ENCODE measurements around the gene GBP1. TPM values are rescaled to one million over a fixed set of nuclear protein-coding genes. Genes with fewer than 3 reads are reported as not detected.

The GBP1 gene
- total RNA-seq, 4 donors from 2014 or later: 6.6 to 14.0 (median 10.4) TPM

GRCh38 chr1:89102021-89102420 lies 37.0 kb upstream of the GBP1 start:
- H3K4me3 ChIP-seq (ENCODE audit: low read depth, poor library complexity, severe bottlenecking): no peak overlapping the region
- no peak for TF ChIP-seq CTCF (IDR thresholded peaks at IDR 0.05)
- no peak for TF ChIP-seq POLR2A (IDR thresholded peaks at IDR 0.05)
- no peak for DNase-seq (ENCODE audit: low spot score in 2 of 2)
- intact Hi-C loops (cut with DNase I; ENCODE audit: low total_unique reads): no loop called here

- intact Hi-C loops (cut with DNase I; ENCODE audit: low total_unique reads): no loop called here
- no peak for DNase-seq (ENCODE audit: low spot score in 2 of 2)
- no peak for TF ChIP-seq POLR2A (IDR thresholded peaks at IDR 0.05)
- TF ChIP-seq CTCF (IDR thresholded peaks at IDR 0.05): no peak
- no peak overlapping the region for H3K4me3 ChIP-seq (ENCODE audit: low read depth, poor library complexity, severe bottlenecking)
- 87 to 97% methylated on average over 3 of the region's 3 CpGs for WGBS, 2 donors
Measured at GRCh38 chr1:89100412-89100811, 35.4 kb upstream of the GBP1 start.

GRCh38 chr1:89098857-89099256 lies 33.8 kb upstream of the GBP1 start:
- H3K4me3 ChIP-seq (ENCODE audit: low read depth, poor library complexity, severe bottlenecking): no peak overlapping the region
- 84% methylated on average over 3 of the region's 3 CpGs for WGBS, 2 donors
- intact Hi-C loops (cut with DNase I; ENCODE audit: low total_unique reads): no loop called here
- TF ChIP-seq CTCF (IDR thresholded peaks at IDR 0.05) (no peak), POLR2A (IDR thresholded peaks at IDR 0.05) (no peak)
- no peak for DNase-seq (ENCODE audit: low spot score in 2 of 2)

GRCh38 chr1:89095737-89096136 lies 30.7 kb upstream of the GBP1 start:
- no peak overlapping the region for H3K4me3 ChIP-seq (ENCODE audit: low read depth, poor library complexity, severe bottlenecking)
- no peak for DNase-seq (ENCODE audit: low spot score in 2 of 2)
- 89 to 91% methylated on average over 2 of the region's 2 CpGs for WGBS, 2 donors
- intact Hi-C loops (cut with DNase I; ENCODE audit: low total_unique reads): no loop called here
- TF ChIP-seq CTCF (IDR thresholded peaks at IDR 0.05): no peak
- no peak for TF ChIP-seq POLR2A (IDR thresholded peaks at IDR 0.05)

- intact Hi-C loops (cut with DNase I; ENCODE audit: low total_unique reads): loop anchor here (5.0 kb wide), 1 partner anchor 1033 kb away; no protein-coding TSS in a partner anchor
- no peak for TF ChIP-seq CTCF (IDR thresholded peaks at IDR 0.05)
- TF ChIP-seq POLR2A (IDR thresholded peaks at IDR 0.05): no peak
- no peak overlapping the region for H3K4me3 ChIP-seq (ENCODE audit: low read depth, poor library complexity, severe bottlenecking)
- DNase-seq (ENCODE audit: low spot score in 2 of 2): no peak
- WGBS, 2 donors: 27 to 48% methylated on average over 1 of the region's 1 CpG
Measured at GRCh38 chr1:89089962-89090361, 25.0 kb upstream of the GBP1 start.

- TF ChIP-seq CTCF (IDR thresholded peaks at IDR 0.05) (no peak), POLR2A (IDR thresholded peaks at IDR 0.05) (no peak)
- 87 to 90% methylated on average over 10 of the region's 10 CpGs for WGBS, 2 donors
- DNase-seq (ENCODE audit: low spot score in 2 of 2): no peak
- intact Hi-C loops (cut with DNase I; ENCODE audit: low total_unique reads): loop anchor here (5.0 kb wide), 1 partner anchor 1031 kb away; no protein-coding TSS in a partner anchor
- no peak overlapping the region for H3K4me3 ChIP-seq (ENCODE audit: low read depth, poor library complexity, severe bottlenecking)
Measured at GRCh38 chr1:89088572-89088971, 23.6 kb upstream of the GBP1 start.
